Measurements from ENCODE around the gene NUMA1.

- no peak for TF ChIP-seq CTCF (IDR thresholded peaks at IDR 0.05)
- no peak for TF ChIP-seq EZH2phosphoT487 (IDR thresholded peaks at IDR 0.05)
- no peak for TF ChIP-seq EZH2 (IDR thresholded peaks at IDR 0.05)
These were observed 115.7 kb downstream of the NUMA1 start for GRCh38 chr11:71964641-71965040.

Data from neural progenitor cell (in vitro differentiated cells).